H9 (cell line): ENCODE measurements around the gene CD300LG. TPM values are rescaled to one million over a fixed set of nuclear protein-coding genes. Genes with fewer than 3 reads are reported as not detected.
"Not testable (repeated sequence)": the region's sequence is repeated elsewhere in the genome, so short reads cannot be mapped to it uniquely, and the experiment has no call there.

Source experiments
- DNase-seq: peaks from one replicate; pipeline ENCODE4 v3.0.0-alpha.2; 2017
- H2AFZ ChIP-seq: one replicate; pipeline ENCODE4 v1.6.1; 2013; ENCODE audit warnings: mild to moderate bottlenecking, low read length, control low read depth, moderate library complexity
- H2AK5ac ChIP-seq: 2 replicates; pipeline ENCODE4 v1.6.1; 2013; ENCODE audit warnings: low read length, control low read depth, mixed read lengths; ENCODE audit not compliant: insufficient read length
- H2BK120ac ChIP-seq: one replicate; pipeline ENCODE4 v1.6.1; 2013; ENCODE audit warnings: low read depth, mild to moderate bottlenecking, low read length, control low read depth, inconsistent platforms; ENCODE audit not compliant: poor library complexity, severe bottlenecking
- H2BK12ac ChIP-seq: 2 replicates; pipeline ENCODE4 v1.6.1; 2013; ENCODE audit warnings: low read length, control low read depth, mixed read lengths, low read depth; ENCODE audit not compliant: insufficient read length
- H2BK15ac ChIP-seq: 2 replicates; pipeline ENCODE4 v1.6.1; 2013; ENCODE audit warnings: low read depth, low read length, control low read depth
- H2BK20ac ChIP-seq: one replicate; pipeline ENCODE4 v1.6.1; 2013; ENCODE audit warnings: low read depth, mild to moderate bottlenecking, low read length, control low read depth, inconsistent platforms; ENCODE audit not compliant: poor library complexity, severe bottlenecking
- H2BK5ac ChIP-seq: 2 replicates; pipeline ENCODE4 v1.6.1; 2013; ENCODE audit warnings: low read length, control low read depth, mixed read lengths; ENCODE audit not compliant: insufficient read length
- H3K14ac ChIP-seq: 2 replicates; pipeline ENCODE4 v1.6.1; 2013; ENCODE audit warnings: low read length, control low read depth; ENCODE audit not compliant: insufficient read depth
- H3K18ac ChIP-seq: 2 replicates; pipeline ENCODE4 v1.6.1; 2013; ENCODE audit warnings: low read depth, mild to moderate bottlenecking, mixed read lengths, low read length, control low read depth; ENCODE audit not compliant: insufficient read length
- H3K23ac ChIP-seq: 2 replicates; pipeline ENCODE4 v1.6.1; 2013; ENCODE audit warnings: low read length, control low read depth, mixed read lengths, low read depth; ENCODE audit not compliant: insufficient read length
- H3K23me2 ChIP-seq: 2 replicates; pipeline ENCODE4 v1.6.1; 2013; ENCODE audit warnings: low read depth, mild to moderate bottlenecking, mixed read lengths, low read length, control low read depth; ENCODE audit not compliant: insufficient read length, poor library complexity, severe bottlenecking
- H3K27ac ChIP-seq: 2 replicates; pipeline ENCODE4 v1.5.1; 2013; ENCODE audit warnings: low read length, control low read depth, mixed read lengths, low read depth; ENCODE audit not compliant: insufficient read length
- H3K27me3 ChIP-seq: 2 replicates; pipeline ENCODE4 v1.6.1; 2013; ENCODE audit warnings: low read length, control low read depth, inconsistent platforms; ENCODE audit not compliant: insufficient read depth
- H3K4ac ChIP-seq: 2 replicates; pipeline ENCODE4 v1.6.1; 2013; ENCODE audit warnings: low read depth, mild to moderate bottlenecking, control low read depth, inconsistent platforms, low read length, moderate library complexity
- H3K4me1 ChIP-seq: 2 replicates; pipeline ENCODE4 v1.6.1; 2013; ENCODE audit warnings: low read length, control low read depth, inconsistent platforms; ENCODE audit not compliant: insufficient read depth
- H3K4me2 ChIP-seq: 2 replicates; pipeline ENCODE4 v1.6.1; 2013; ENCODE audit warnings: low read length, control low read depth, mixed read lengths; ENCODE audit not compliant: insufficient read length, insufficient read depth
- H3K56ac ChIP-seq: 2 replicates; pipeline ENCODE4 v1.6.1; 2013; ENCODE audit warnings: low read depth, mild to moderate bottlenecking, mixed read lengths, low read length, control low read depth; ENCODE audit not compliant: insufficient read length
- H3K79me1 ChIP-seq: 2 replicates; pipeline ENCODE4 v1.6.1; 2013; ENCODE audit warnings: low read depth, mild to moderate bottlenecking, moderate library complexity, low read length, control low read depth, inconsistent platforms; ENCODE audit not compliant: insufficient read depth, poor library complexity, severe bottlenecking
- H3K79me2 ChIP-seq: 2 replicates; pipeline ENCODE4 v1.6.1; 2013; ENCODE audit warnings: low read length, control low read depth, inconsistent platforms; ENCODE audit not compliant: insufficient read depth
- H3K9ac ChIP-seq: 2 replicates; pipeline ENCODE4 v1.6.1; 2013; ENCODE audit warnings: low read length, control low read depth, mixed read lengths; ENCODE audit not compliant: insufficient read length; ENCODE audit errors: extremely low read depth
- H3K9me3 ChIP-seq: one replicate; pipeline ENCODE4 v1.6.1; 2013; ENCODE audit warnings: low read depth, low read length, inconsistent platforms; ENCODE audit not compliant: control insufficient read depth
- H3T11ph ChIP-seq: one replicate; pipeline ENCODE4 v1.6.1; 2013; ENCODE audit warnings: mild to moderate bottlenecking, low read length, control low read depth, inconsistent platforms
- H4K20me1 ChIP-seq: one replicate; pipeline ENCODE4 v1.6.1; 2013; ENCODE audit not compliant: control insufficient read depth, insufficient read length, insufficient read depth
- H4K5ac ChIP-seq: 2 replicates; pipeline ENCODE4 v1.6.1; 2013; ENCODE audit warnings: low read depth, mild to moderate bottlenecking, mixed read lengths, low read length, control low read depth; ENCODE audit not compliant: insufficient read length
- H4K8ac ChIP-seq: replicated peaks from 2 replicates; pipeline ENCODE4 v1.6.1; 2013; ENCODE audit warnings: low read length, control low read depth, mixed read lengths, low read depth; ENCODE audit not compliant: insufficient read length
- H4K91ac ChIP-seq: 2 replicates; pipeline ENCODE4 v1.6.1; 2013; ENCODE audit warnings: low read depth, mild to moderate bottlenecking, moderate library complexity, mixed read lengths, low read length, control low read depth; ENCODE audit not compliant: insufficient read length
- H3K27ac Mint-ChIP-seq, 3 experiments: 2 replicates in 2 of 3; 3 replicates in 1 of 3; pipeline ENCODE4 v1.8.0; 2020 to 2021; ENCODE audit warnings: mixed read lengths in 3 of 3, mild to moderate bottlenecking in 1 of 3, moderate library complexity in 1 of 3
- H3K27me3 Mint-ChIP-seq: 2 replicates; pipeline ENCODE4 v1.8.0; 2021; ENCODE audit warnings: low read depth, mild to moderate bottlenecking, moderate library complexity, mixed read lengths
- H3K36me3 Mint-ChIP-seq, 3 experiments: 2 replicates in 2 of 3; 3 replicates in 1 of 3; pipeline ENCODE4 v1.8.0; 2020 to 2021; ENCODE audit warnings: low read depth in 3 of 3, mixed read lengths in 3 of 3; ENCODE audit not compliant: insufficient read depth in 1 of 3
- H3K4me1 Mint-ChIP-seq, 2 experiments: 2 replicates each; pipeline ENCODE4 v1.8.0; 2020; ENCODE audit warnings: mixed read lengths in 2 of 2
- H3K4me3 Mint-ChIP-seq, 2 experiments: 2 replicates in 1 of 2; 3 replicates in 1 of 2; pipeline ENCODE4 v1.8.0; 2020 to 2021; ENCODE audit warnings: mild to moderate bottlenecking in 2 of 2, mixed read lengths in 2 of 2, moderate library complexity in 1 of 2
- H3K9me3 Mint-ChIP-seq, 2 experiments: 2 replicates in 1 of 2; 3 replicates in 1 of 2; pipeline ENCODE4 v1.8.0; 2020; ENCODE audit warnings: mild to moderate bottlenecking in 2 of 2, mixed read lengths in 2 of 2, moderate library complexity in 1 of 2
- CTCF ChIP-seq: fragments of 200-600 bp; sonication (generic); conservative IDR thresholded peaks from 3 replicates; pipeline ENCODE4 v1.8.0; 2021; ENCODE audit warnings: antibody characterized with exemption, mild to moderate bottlenecking
- WGBS: extraction: QIAGEN DNeasy Blood & Tissue Kit; methylation state at CpG from one replicate; pipeline ENCODE4 v1.1.7; 2013; ENCODE audit warnings: missing lambda C conversion rate, low lambda C conversion rate, mixed read lengths; ENCODE audit not compliant: insufficient read length; ENCODE audit errors: extremely low coverage; 5-methylcytosine and 5-hydroxymethylcytosine counted together
- long read RNA-seq: library from polyadenylated mRNA; unstranded; transcript quantifications from one replicate; pipeline ENCODE4 v2.0.0, GENCODE V29; 2020
- total RNA-seq: library from RNA; stranded (reverse); gene quantifications from 2 replicates; pipeline ENCODE4 v1.2.1, GENCODE V29; 2021

The CD300LG gene, protein sequence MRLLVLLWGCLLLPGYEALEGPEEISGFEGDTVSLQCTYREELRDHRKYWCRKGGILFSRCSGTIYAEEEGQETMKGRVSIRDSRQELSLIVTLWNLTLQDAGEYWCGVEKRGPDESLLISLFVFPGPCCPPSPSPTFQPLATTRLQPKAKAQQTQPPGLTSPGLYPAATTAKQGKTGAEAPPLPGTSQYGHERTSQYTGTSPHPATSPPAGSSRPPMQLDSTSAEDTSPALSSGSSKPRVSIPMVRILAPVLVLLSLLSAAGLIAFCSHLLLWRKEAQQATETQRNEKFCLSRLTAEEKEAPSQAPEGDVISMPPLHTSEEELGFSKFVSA
- not detected in 2 replicates for total RNA-seq
- long read RNA-seq: 0 reads

DNA sequence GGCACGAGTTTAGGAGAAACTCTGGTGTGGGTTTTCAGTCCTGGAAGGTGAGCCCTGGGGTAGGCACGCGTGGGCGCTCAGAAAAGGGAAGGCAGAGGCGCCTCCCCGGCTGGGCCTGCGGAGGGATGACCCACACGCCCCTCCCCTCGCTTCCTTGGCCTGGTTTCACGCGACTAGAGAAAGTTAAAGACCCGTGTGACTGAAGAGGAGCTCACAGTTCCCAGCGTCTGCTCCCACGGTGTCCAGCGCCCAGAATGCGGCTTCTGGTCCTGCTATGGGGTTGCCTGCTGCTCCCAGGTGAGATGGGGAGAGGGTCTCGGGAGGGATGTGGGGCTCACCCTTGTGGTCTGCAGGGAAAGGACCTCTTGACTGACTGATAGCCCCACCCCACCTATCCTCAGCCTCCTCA is at the start of gene CD300LG:
TSS of gene CD300LG (plus strand) at position 214 of the 409 bp plus-strand sequence. CDS start at position 255, 41 bp downstream.
- H3K27me3 ChIP-seq: no peaks in the 10 kb centered on the region; the same call in 1 of the 2 replicates
- no peak within 1 kb of the TSS for H3K18ac ChIP-seq
- H3K4me2 ChIP-seq: peak within 1 kb of the TSS; percentile 11
- no peak within 1 kb of the TSS for H3K56ac ChIP-seq
- DNase-seq: peak; percentile 67
- Mint-ChIP-seq H3K27me3 (peaks cover 10% of the 10 kb centered on the region), H3K4me1 (peaks cover 13 to 19% of the 10 kb centered on the region in 2 experiments), H3K27ac (no peak within 1 kb of the TSS; a peak in 1 of 7 replicates), H3K36me3 (no peaks in the 10 kb centered on the region), H3K4me3 (peak within 1 kb of the TSS in 1 of 2 experiments; percentile 71; a peak in 3 of 5 replicates), H3K9me3 (no peaks in the 10 kb centered on the region; a peak in 1 of 5 replicates)
- H4K5ac ChIP-seq: no peak within 1 kb of the TSS
- H3K4ac ChIP-seq: no peak within 1 kb of the TSS
- H2BK15ac ChIP-seq: no peak within 1 kb of the TSS
- no peaks in the 10 kb centered on the region for H3K9me3 ChIP-seq
- H2BK5ac ChIP-seq: no peak within 1 kb of the TSS
- H2AFZ ChIP-seq: peak within 1 kb of the TSS; percentile 52
- H2BK20ac ChIP-seq: no peak within 1 kb of the TSS
- no peak within 1 kb of the TSS for H2BK12ac ChIP-seq
- no peaks in the 10 kb centered on the region for H3K23me2 ChIP-seq
- no peak within 1 kb of the TSS for H2BK120ac ChIP-seq
- H3K9ac ChIP-seq: no peak within 1 kb of the TSS
- H3K79me2 ChIP-seq: no peaks in the 10 kb centered on the region
- no CpG with 5 or more reads among the region's 17 CpGs for WGBS
- no peak within 1 kb of the TSS for H3K14ac ChIP-seq
- H4K20me1 ChIP-seq: no peaks in the 10 kb centered on the region
- peaks cover 4% of the 10 kb centered on the region for H3K4me1 ChIP-seq
- no peak within 1 kb of the TSS for H2AK5ac ChIP-seq
- no peak within 1 kb of the TSS for H4K91ac ChIP-seq
- no peak within 1 kb of the TSS for H3T11ph ChIP-seq
- H3K27ac ChIP-seq: no peak within 1 kb of the TSS
- H3K79me1 ChIP-seq: no peaks in the 10 kb centered on the region
- no peak for TF ChIP-seq CTCF
- H4K8ac ChIP-seq: no peak within 1 kb of the TSS
- H3K23ac ChIP-seq: no peak within 1 kb of the TSS

DNA sequence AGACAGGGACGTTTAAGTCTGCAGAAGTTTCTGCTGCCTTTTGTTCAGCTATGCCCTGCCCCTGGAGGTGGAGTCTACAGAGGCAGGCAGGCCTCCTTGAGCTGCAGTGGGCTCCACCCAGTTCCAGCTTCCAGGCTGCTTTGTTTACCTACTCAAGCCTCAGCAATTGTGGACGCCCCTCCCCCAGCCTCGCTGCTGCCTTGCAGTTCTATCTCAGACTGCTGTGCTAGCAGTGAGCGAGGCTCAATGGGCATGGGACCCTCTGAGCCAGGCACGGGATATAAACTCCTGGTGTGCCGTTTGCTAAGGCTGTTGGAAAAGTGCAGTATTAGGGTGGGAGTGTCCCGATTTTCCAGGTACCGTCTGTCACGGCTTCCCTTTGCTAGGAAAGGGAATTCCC is 49.0 kb upstream of the CD300LG start:
- not testable (repeated sequence) for H3K23me2 ChIP-seq, H3K4me3 Mint-ChIP-seq, H4K5ac ChIP-seq, H4K91ac ChIP-seq, H3K27ac ChIP-seq, H3K27me3 ChIP-seq, H3K18ac ChIP-seq, H4K8ac ChIP-seq, H3K36me3 Mint-ChIP-seq, H3K9ac ChIP-seq, H3K4ac ChIP-seq, H3K27ac Mint-ChIP-seq, H2BK15ac ChIP-seq, H3K14ac ChIP-seq, H2BK12ac ChIP-seq, H2AFZ ChIP-seq, H3K56ac ChIP-seq, H4K20me1 ChIP-seq, DNase-seq, H3T11ph ChIP-seq, H3K79me2 ChIP-seq, H2BK5ac ChIP-seq, H3K79me1 ChIP-seq, H3K4me2 ChIP-seq, H2AK5ac ChIP-seq, H2BK20ac ChIP-seq, H3K4me1 ChIP-seq, H3K9me3 ChIP-seq, H2BK120ac ChIP-seq, H3K23ac ChIP-seq
- H3K9me3 Mint-ChIP-seq: peaks cover 23 to 31% of the 10 kb centered on the region in 2 experiments; a peak in 4 of 5 replicates
- WGBS: no CpG with 5 or more reads among the region's 9 CpGs
- H3K4me1 Mint-ChIP-seq: peaks cover 11 to 12% of the 10 kb centered on the region in 2 experiments
- peaks cover 41% of the 10 kb centered on the region for H3K27me3 Mint-ChIP-seq
